GM12891 (cell line): Measurements from ENCODE around the gene CCDC158.

Source experiments
- PAX5 ChIP-seq: IDR thresholded peaks from 2 replicates; pipeline ENCODE4 v1.6.1; 2011; ENCODE audit warnings: low read length, moderate library complexity, mild to moderate bottlenecking; ENCODE audit not compliant: insufficient read depth, severe bottlenecking
- POLR2A ChIP-seq: IDR thresholded peaks from 2 replicates; pipeline ENCODE4 v1.6.1; 2011; ENCODE audit warnings: low read depth, low read length, control low read depth
- POLR2AphosphoS5 ChIP-seq: IDR thresholded peaks from 2 replicates; pipeline ENCODE4 v1.6.1; 2011; ENCODE audit warnings: low read depth, low read length, control low read depth
- SPI1 ChIP-seq: IDR thresholded peaks from 2 replicates; pipeline ENCODE4 v1.6.1; 2011; ENCODE audit warnings: low read depth, low read length, control low read depth
- TAF1 ChIP-seq: IDR thresholded peaks from 2 replicates; pipeline ENCODE4 v1.6.1; 2011; ENCODE audit warnings: low read depth, low read length, control low read depth

- TF ChIP-seq POLR2AphosphoS5: no peak
- no peak for TF ChIP-seq POLR2A
- no peak for TF ChIP-seq TAF1
- TF ChIP-seq SPI1: no peak
- TF ChIP-seq PAX5: no peak
Observed at GRCh38 chr4:76315267-76315918, 105.5 kb downstream of the CCDC158 start.
